ENCODE results near the gene CACNA1I. TPM values are rescaled to one million over a fixed set of nuclear protein-coding genes. Genes with fewer than 3 reads are reported as not detected.

Gene CACNA1I
- polyA plus RNA-seq, 3 donors = 0.04 TPM; not detected in 2

GRCh38 chr22:39689421-39689820 is 118.9 kb downstream of the CACNA1I start:
- Histone ChIP-seq H3K36me3 (replicated peaks in 1 of 2; ENCODE audit: control insufficient read depth in 1 of 2, insufficient read depth in 2 of 2, low read length in 2 of 2) (no peaks in the 10 kb centered on the region), H3K4me2 (replicated peaks; ENCODE audit: extremely low read depth, low read length, poor library complexity, severe bottlenecking) (no peak overlapping the region), H3K27me3 (ENCODE audit: control insufficient read depth in 2 of 2, insufficient read depth in 2 of 2, low read length in 2 of 2) (peaks cover 0 to 49% of the 10 kb centered on the region in 2 donors), H3K9me3 (replicated peaks in 1 of 2; ENCODE audit: control insufficient read depth in 1 of 2, insufficient read depth in 1 of 2, low read length in 2 of 2) (no peaks in the 10 kb centered on the region), H3K27ac (ENCODE audit: low read depth in 1 of 2, low read length in 2 of 2) (no peak overlapping the region), H3K4me3 (replicated peaks in 1 of 3; ENCODE audit: low read depth in 2 of 3, low read length in 3 of 3) (no peak overlapping the region), H3K9ac (ENCODE audit: insufficient read depth, low read length, poor library complexity, severe bottlenecking) (no peak overlapping the region), H2AFZ (ENCODE audit: insufficient read depth, low read depth, low read length, poor library complexity, severe bottlenecking) (no peak overlapping the region), H3K79me2 (ENCODE audit: insufficient read depth, low read length) (no peaks in the 10 kb centered on the region), H4K20me1 (ENCODE audit: insufficient read depth, low read length) (no peaks in the 10 kb centered on the region), H3K4me1 (ENCODE audit: control insufficient read depth in 1 of 2, insufficient read depth in 2 of 2, low read length in 2 of 2) (no peaks in the 10 kb centered on the region)
- 94% methylated on average over 10 of the region's 10 CpGs for WGBS (ENCODE audit: insufficient coverage)
- H3K27me3 Mint-ChIP-seq (ENCODE audit: low read depth in 3 of 3) = peaks cover 50 to 75% (median 63%) of the 10 kb centered on the region in 3 donors
- no peaks in the 10 kb centered on the region for H3K4me1 Mint-ChIP-seq
- TF ChIP-seq CTCF (IDR thresholded peaks at IDR 0.05) = no peak
- no peaks in the 10 kb centered on the region for H3K9me3 Mint-ChIP-seq
- intact Hi-C loops (cut with micrococcal nuclease) = no loop called here
- no peaks in the 10 kb centered on the region for H3K36me3 Mint-ChIP-seq
- H3K27ac Mint-ChIP-seq = no peak overlapping the region
- DNase-seq = no peak
- no peak overlapping the region for H3K4me3 Mint-ChIP-seq

DNA sequence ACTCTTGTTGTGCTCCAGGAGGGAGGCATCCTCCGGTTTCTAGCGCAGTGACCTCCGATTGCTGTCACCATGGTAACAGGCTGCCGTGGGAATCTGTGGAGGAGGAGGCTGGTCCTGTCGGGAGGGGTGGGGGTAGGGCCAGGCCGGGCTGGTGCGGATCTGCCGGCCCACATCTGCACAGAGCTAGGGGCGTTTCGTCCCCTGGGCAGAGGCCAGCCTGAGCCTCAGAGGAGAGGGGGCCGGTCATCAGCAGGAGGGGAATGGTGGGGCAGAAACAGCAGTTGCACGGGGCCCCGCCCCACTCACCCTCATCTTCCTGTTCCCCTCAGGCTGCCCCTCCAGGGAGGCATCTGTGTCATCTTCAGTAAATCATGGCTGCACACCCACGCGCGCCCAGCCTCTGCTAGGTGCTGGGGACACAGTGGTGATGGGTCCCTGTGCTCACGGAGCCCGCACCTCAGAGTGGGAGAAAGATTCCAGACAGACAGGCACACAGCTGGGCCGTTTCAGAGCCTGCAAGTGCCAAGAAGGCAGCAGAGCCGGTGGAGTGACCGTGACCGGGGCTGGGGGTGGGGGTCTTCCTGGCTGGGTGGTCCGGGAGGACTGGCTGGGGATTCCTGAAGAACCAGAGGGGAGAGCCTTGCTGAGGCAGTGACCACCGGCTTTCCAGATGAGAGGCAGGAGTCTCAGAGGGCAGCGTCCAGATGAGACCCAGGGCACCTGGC is 120.5 kb downstream of the CACNA1I start:
- H3K27ac Mint-ChIP-seq = peak overlapping the region in 2 of 7 donors; percentile 42 to 77
- Histone ChIP-seq H3K4me2 (replicated peaks; ENCODE audit: extremely low read depth, low read length, poor library complexity, severe bottlenecking) (no peak overlapping the region), H3K4me3 (replicated peaks in 1 of 3; ENCODE audit: low read depth in 2 of 3, low read length in 3 of 3) (no peak overlapping the region)

More for the DNA sequence above, 120.5 kb downstream of the CACNA1I start:
- H3K36me3 Mint-ChIP-seq = no peaks in the 10 kb centered on the region
- no peaks in the 10 kb centered on the region for H3K79me2 ChIP-seq (ENCODE audit: insufficient read depth, low read length)
- intact Hi-C loops (cut with micrococcal nuclease) = no loop called here
- no peak for DNase-seq
- peaks cover 0 to 38% of the 10 kb centered on the region in 2 donors for H3K27me3 ChIP-seq (ENCODE audit: control insufficient read depth in 2 of 2, insufficient read depth in 2 of 2, low read length in 2 of 2)
- 38% methylated on average over 16 of the region's 25 CpGs for WGBS (ENCODE audit: insufficient coverage)
- H3K4me1 Mint-ChIP-seq = no peaks in the 10 kb centered on the region
- H3K27ac ChIP-seq (ENCODE audit: low read depth in 1 of 2, low read length in 2 of 2) = no peak overlapping the region
- H3K9me3 Mint-ChIP-seq = no peaks in the 10 kb centered on the region
- H3K27me3 Mint-ChIP-seq (ENCODE audit: low read depth in 3 of 3) = peaks cover 44 to 70% (median 53%) of the 10 kb centered on the region in 3 donors
- no peaks in the 10 kb centered on the region for H3K36me3 ChIP-seq (replicated peaks in 1 of 2; ENCODE audit: control insufficient read depth in 1 of 2, insufficient read depth in 2 of 2, low read length in 2 of 2)
- H3K4me3 Mint-ChIP-seq = peak overlapping the region in 1 of 2 donors; percentile 48
- no peaks in the 10 kb centered on the region for H4K20me1 ChIP-seq (ENCODE audit: insufficient read depth, low read length)
- no peak overlapping the region for H2AFZ ChIP-seq (ENCODE audit: insufficient read depth, low read depth, low read length, poor library complexity, severe bottlenecking)
- TF ChIP-seq CTCF (IDR thresholded peaks at IDR 0.05) = no peak
- no peaks in the 10 kb centered on the region for H3K9me3 ChIP-seq (replicated peaks in 1 of 2; ENCODE audit: control insufficient read depth in 1 of 2, insufficient read depth in 1 of 2, low read length in 2 of 2)
- H3K9ac ChIP-seq (ENCODE audit: insufficient read depth, low read length, poor library complexity, severe bottlenecking) = no peak overlapping the region
- no peaks in the 10 kb centered on the region for H3K4me1 ChIP-seq (ENCODE audit: control insufficient read depth in 1 of 2, insufficient read depth in 2 of 2, low read length in 2 of 2)
